Stomach (tissue), 9 donors: ENCODE results near the gene SPDYA. TPM values are rescaled to one million over a fixed set of nuclear protein-coding genes. Genes with fewer than 3 reads are reported as not detected.
"Not testable (repeated sequence)": the region's sequence is repeated elsewhere in the genome, so short reads cannot be mapped to it uniquely, and the experiment has no call there.

ENCODE experiments used
- DNase-seq, 2 donors: peaks; one replicate each; pipeline versions ENCODE4 v3.0.0 to v3.0.0-alpha.2; 2013 to 2019
- H3K27ac ChIP-seq, 5 donors: fragments of 200-600 bp in 4 of 5; sonication (generic) in 4 of 5; one replicate each; pipeline ENCODE4 v1.5.1; 2013 to 2019; ENCODE audit warnings: mild to moderate bottlenecking in 1 of 5, moderate library complexity in 1 of 5
- H3K27me3 ChIP-seq, 3 donors: fragments of 200-600 bp; sonication (generic); one replicate each; pipeline ENCODE4 v1.5.1; 2017 to 2019; ENCODE audit warnings: mixed run types in 1 of 3
- H3K36me3 ChIP-seq, 4 donors: fragments of 200-600 bp; sonication (generic); 1 replicate in 3 of 4; 2 replicates in 1 of 4; pipeline ENCODE4 v1.5.1; 2016 to 2019
- H3K4me1 ChIP-seq, 4 donors: fragments of 200-600 bp; sonication (generic); one replicate each; pipeline ENCODE4 v1.5.1; 2016 to 2019
- H3K4me3 ChIP-seq, 4 donors: fragments of 200-600 bp; sonication (generic) in 3 of 4; one replicate each; pipeline ENCODE4 v1.5.1; 2016 to 2019; ENCODE audit warnings: mild to moderate bottlenecking in 1 of 4
- H3K9me3 ChIP-seq, 4 donors: fragments of 200-600 bp; sonication (generic); one replicate each; pipeline ENCODE4 v1.5.1; 2016 to 2019
- EP300 ChIP-seq: sonication (generic); formaldehyde crosslinking; IDR thresholded peaks from one replicate; pipeline ENCODE4 v1.6.1; 2017; ENCODE audit warnings: antibody characterized with exemption
- POLR2A ChIP-seq, 4 donors: fragments of 450-650 bp; IDR thresholded peaks; one replicate each; pipeline ENCODE4 v1.6.1; 2016; ENCODE audit warnings: antibody characterized with exemption in 4 of 4, control low read depth in 2 of 4, mild to moderate bottlenecking in 1 of 4, moderate library complexity in 1 of 4
- POLR2AphosphoS5 ChIP-seq, 3 donors: sonication (generic); formaldehyde crosslinking; IDR thresholded peaks; one replicate each; pipeline ENCODE4 v1.6.1; 2016; ENCODE audit warnings: antibody characterized with exemption in 3 of 3
- WGBS, 5 donors: extraction: QIAGEN DNeasy Blood & Tissue Kit in 3 of 5; methylation state at CpG; one replicate each; pipeline versions ENCODE4 v1.1.5 to v1.1.7; 2013 to 2018; 5-methylcytosine and 5-hydroxymethylcytosine counted together
- intact Hi-C: fragments of 100-400 bp; cut with DNase I; formaldehyde crosslinking; loops from one replicate; pipeline ENCODE4 v1.15.1; 2023; ENCODE audit warnings: low total_unique reads
- polyA plus RNA-seq, 3 donors: library from polyadenylated mRNA; stranded (reverse); fragments of 200-250 nt; gene quantifications; one replicate each; pipeline ENCODE4 v1.2.3, GENCODE V29; 2013
- total RNA-seq, 5 donors: library from RNA; depleted of rRNA; stranded (reverse); fragments of >200 nt; gene quantifications; one replicate each; pipeline versions ENCODE4 v1.1.0 to v1.2.3, GENCODE V29; 2014 to 2016
- TF ChIP-seq, protein P1 (sequence below), 7 experiments: fragments of 450-650 bp in 4 of 7; fragments of 200-600 bp in 3 of 7; sonication (generic) in 3 of 7; IDR thresholded peaks; one replicate each; pipeline ENCODE4 v1.5.1; 2016 to 2019; ENCODE audit warnings: antibody characterized with exemption in 7 of 7, control low read depth in 2 of 7, mild to moderate bottlenecking in 1 of 7
- donor health status: healthy with polysubstance abuse.
- donor health status: Bipolar disorder and iron deficiency.
- donor health status: healthy.

The SPDYA gene
- total and polyA plus RNA-seq, 8 donors = 0.40 to 11.7 (median 3.9) TPM; not detected in 4

DNA sequence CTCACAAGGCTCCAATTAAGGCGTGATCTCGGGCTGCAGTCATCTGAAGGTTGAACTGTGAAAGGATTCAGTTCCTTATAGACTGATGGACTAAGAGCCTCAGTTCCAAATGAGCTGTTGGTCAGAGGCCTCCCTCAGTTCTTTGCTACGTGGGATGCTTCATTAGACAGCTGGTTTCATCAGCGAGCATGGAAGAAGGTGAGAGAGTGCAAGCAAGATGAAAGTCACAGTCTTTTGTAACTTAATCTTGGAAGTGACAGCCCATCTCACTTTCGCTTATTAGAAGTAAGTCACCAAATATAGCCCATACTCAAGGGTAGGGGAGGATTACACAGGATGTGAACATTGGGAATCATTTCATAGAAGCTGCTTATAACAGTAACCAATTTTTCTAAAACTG is 32.2 kb upstream of the SPDYA start:
- intact Hi-C loops = no loop called here
- no peak overlapping the region for H3K4me3 ChIP-seq
- WGBS, 5 donors = 94 to 95% (median 95%) methylated on average over 4 to 5 of the region's 5 CpGs
- DNase-seq = no peak
- H3K9me3 ChIP-seq = no peaks in the 10 kb centered on the region
- no peaks in the 10 kb centered on the region for H3K27me3 ChIP-seq
- H3K27ac ChIP-seq = no peak overlapping the region
- TF ChIP-seq POLR2AphosphoS5 (IDR thresholded peaks at IDR 0.05) = no peak
- TF ChIP-seq EP300 = no peak
- TF ChIP-seq, protein P1, sequence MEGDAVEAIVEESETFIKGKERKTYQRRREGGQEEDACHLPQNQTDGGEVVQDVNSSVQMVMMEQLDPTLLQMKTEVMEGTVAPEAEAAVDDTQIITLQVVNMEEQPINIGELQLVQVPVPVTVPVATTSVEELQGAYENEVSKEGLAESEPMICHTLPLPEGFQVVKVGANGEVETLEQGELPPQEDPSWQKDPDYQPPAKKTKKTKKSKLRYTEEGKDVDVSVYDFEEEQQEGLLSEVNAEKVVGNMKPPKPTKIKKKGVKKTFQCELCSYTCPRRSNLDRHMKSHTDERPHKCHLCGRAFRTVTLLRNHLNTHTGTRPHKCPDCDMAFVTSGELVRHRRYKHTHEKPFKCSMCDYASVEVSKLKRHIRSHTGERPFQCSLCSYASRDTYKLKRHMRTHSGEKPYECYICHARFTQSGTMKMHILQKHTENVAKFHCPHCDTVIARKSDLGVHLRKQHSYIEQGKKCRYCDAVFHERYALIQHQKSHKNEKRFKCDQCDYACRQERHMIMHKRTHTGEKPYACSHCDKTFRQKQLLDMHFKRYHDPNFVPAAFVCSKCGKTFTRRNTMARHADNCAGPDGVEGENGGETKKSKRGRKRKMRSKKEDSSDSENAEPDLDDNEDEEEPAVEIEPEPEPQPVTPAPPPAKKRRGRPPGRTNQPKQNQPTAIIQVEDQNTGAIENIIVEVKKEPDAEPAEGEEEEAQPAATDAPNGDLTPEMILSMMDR (IDR thresholded peaks at IDR 0.05) = no peak
- TF ChIP-seq POLR2A (IDR thresholded peaks at IDR 0.05) = no peak
- H3K36me3 ChIP-seq = peaks cover 24 to 69% (median 66%) of the 10 kb centered on the region in 4 donors
- H3K4me1 ChIP-seq = peaks cover 7 to 61% (median 34%) of the 10 kb centered on the region in 4 donors

DNA sequence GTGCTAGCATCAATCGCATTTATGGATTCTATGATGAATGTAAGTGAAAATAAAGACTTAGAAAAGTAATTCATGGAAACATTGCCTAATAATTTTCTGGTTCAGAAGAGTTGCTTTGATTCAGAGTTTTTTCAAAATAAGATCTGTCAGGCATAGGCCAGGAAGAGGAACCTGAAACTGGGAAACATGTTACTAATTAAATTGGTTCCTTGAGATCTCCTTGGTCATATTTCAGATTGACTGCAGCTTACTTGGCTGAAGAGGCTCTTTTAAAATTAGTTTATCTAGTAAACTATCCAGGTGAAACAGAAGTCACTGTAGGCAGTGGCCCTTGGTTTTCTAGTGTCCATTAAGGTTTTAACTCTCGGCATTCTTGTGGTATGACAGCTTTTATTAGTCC is 31.6 kb upstream of the SPDYA start:
- peaks cover 30 to 75% (median 72%) of the 10 kb centered on the region in 4 donors for H3K36me3 ChIP-seq
- no peaks in the 10 kb centered on the region for H3K9me3 ChIP-seq
- no peak overlapping the region for H3K4me3 ChIP-seq
- TF ChIP-seq, protein P1 (IDR thresholded peaks at IDR 0.05) = no peak
- TF ChIP-seq POLR2AphosphoS5 (IDR thresholded peaks at IDR 0.05) (no peak), POLR2A (IDR thresholded peaks at IDR 0.05) (no peak), EP300 (no peak)
- peaks cover 7 to 55% (median 30%) of the 10 kb centered on the region in 4 donors for H3K4me1 ChIP-seq
- intact Hi-C loops = no loop called here
- 92 to 96% (median 95%) methylated on average over 2 of the region's 2 CpGs for WGBS, 5 donors
- no peaks in the 10 kb centered on the region for H3K27me3 ChIP-seq
- H3K27ac ChIP-seq = no peak overlapping the region
- DNase-seq = no peak

DNA sequence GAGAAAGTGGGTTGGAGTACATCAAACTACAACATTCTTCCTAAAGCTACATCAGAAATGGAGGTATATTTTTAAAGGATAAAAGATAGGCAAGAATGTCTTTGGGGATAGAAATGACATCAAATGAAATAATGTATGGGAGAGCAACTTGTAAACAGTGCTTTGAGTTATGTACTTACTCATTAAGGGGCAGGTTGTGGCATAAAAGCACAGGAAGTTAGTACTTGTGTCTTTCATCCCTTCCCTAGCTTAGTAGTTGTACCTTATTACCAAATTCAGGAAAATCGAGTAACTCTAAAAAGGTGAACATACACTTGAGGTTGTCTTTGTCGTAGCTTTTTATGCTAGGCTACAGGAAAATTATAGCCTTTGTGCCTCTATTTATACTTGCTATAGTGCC is 30.1 kb upstream of the SPDYA start:
- peaks cover 39 to 90% (median 87%) of the 10 kb centered on the region in 4 donors for H3K36me3 ChIP-seq
- H3K27ac ChIP-seq = peak overlapping the region in 1 of 5 donors; percentile 20
- WGBS, 5 donors = 34 to 66% (median 47%) methylated on average over 2 of the region's 2 CpGs

DNA sequence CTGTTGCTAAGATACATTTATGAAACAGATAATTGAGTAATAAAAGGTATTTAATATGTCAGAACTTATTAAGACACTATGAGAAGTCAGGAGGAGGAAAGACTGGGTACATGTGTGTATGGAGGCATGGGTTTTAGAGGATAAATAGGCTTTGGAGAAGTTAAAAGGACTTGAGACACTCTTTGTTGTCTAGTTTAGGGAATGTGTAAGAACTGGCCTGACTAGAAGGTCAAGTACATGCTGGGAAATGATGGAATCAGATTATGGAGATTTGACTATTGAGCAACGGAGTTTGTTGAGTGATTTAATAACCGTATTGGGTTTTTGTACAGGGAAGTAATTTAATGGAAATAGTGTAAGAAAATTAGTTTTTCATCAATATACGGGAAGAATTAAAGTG is 28.2 kb upstream of the SPDYA start:
- TF ChIP-seq, protein P1 (IDR thresholded peaks at IDR 0.05) = no peak
- TF ChIP-seq POLR2AphosphoS5 (IDR thresholded peaks at IDR 0.05) (no peak), EP300 (no peak), POLR2A (IDR thresholded peaks at IDR 0.05) (no peak)
- H3K27me3 ChIP-seq = no peaks in the 10 kb centered on the region
- H3K36me3 ChIP-seq = peaks cover 56 to 100% (median 99%) of the 10 kb centered on the region in 4 donors
- H3K9me3 ChIP-seq = no peaks in the 10 kb centered on the region
- DNase-seq = no peak
- 60 to 90% (median 63%) methylated on average over 3 of the region's 3 CpGs for WGBS, 5 donors
- no peak overlapping the region for H3K4me3 ChIP-seq
- H3K4me1 ChIP-seq = peaks cover 0 to 21% (median 11%) of the 10 kb centered on the region in 4 donors
- intact Hi-C loops = no loop called here
- H3K27ac ChIP-seq = no peak overlapping the region

More for the DNA sequence above, 30.1 kb upstream of the SPDYA start:
- DNase-seq = no peak
- H3K9me3 ChIP-seq = no peaks in the 10 kb centered on the region
- H3K27me3 ChIP-seq = no peaks in the 10 kb centered on the region
- intact Hi-C loops = no loop called here
- TF ChIP-seq, protein P1 (IDR thresholded peaks at IDR 0.05) = no peak
- TF ChIP-seq POLR2A (IDR thresholded peaks at IDR 0.05) (no peak), POLR2AphosphoS5 (IDR thresholded peaks at IDR 0.05) (no peak), EP300 (no peak)
- peaks cover 3 to 40% (median 20%) of the 10 kb centered on the region in 4 donors for H3K4me1 ChIP-seq
- no peak overlapping the region for H3K4me3 ChIP-seq

DNA sequence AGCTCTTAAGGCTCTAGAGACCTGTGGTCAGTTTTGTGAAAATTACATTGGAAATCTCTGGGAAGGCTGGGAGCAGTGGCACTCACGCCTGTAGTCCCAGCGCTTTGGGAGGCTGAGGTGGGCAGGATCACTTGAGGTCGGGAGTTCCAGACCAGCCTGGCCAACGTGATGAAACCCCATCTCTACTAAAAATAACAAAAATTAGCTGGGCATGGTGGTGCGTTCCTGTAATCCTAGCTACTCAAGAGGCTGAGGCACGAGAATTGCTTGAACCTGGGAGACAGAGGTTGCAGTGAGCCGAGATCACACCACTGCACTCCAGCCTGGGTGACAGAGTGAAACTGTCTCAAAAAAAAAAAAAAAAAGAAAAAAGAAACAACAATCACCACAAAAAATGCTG is 26.1 kb upstream of the SPDYA start:
- 80 to 90% (median 85%) methylated on average over 6 to 7 of the region's 7 CpGs for WGBS, 5 donors
- intact Hi-C loops, DNase-seq, H3K9me3 ChIP-seq, H3K4me3 ChIP-seq, H3K27me3 ChIP-seq, H3K27ac ChIP-seq: not testable (repeated sequence)
- Histone ChIP-seq H3K36me3 (peaks cover 63 to 100% (median 99%) of the 10 kb centered on the region in 4 donors), H3K4me1 (peaks cover 0 to 20% (median 6%) of the 10 kb centered on the region in 4 donors)
